ENCODE data around the gene IGF2. TPM values are rescaled to one million over a fixed set of nuclear protein-coding genes. Genes with fewer than 3 reads are reported as not detected.

IGF2 gene
- polyA plus RNA-seq, 1 donor from 2014 or later = not detected

DNA sequence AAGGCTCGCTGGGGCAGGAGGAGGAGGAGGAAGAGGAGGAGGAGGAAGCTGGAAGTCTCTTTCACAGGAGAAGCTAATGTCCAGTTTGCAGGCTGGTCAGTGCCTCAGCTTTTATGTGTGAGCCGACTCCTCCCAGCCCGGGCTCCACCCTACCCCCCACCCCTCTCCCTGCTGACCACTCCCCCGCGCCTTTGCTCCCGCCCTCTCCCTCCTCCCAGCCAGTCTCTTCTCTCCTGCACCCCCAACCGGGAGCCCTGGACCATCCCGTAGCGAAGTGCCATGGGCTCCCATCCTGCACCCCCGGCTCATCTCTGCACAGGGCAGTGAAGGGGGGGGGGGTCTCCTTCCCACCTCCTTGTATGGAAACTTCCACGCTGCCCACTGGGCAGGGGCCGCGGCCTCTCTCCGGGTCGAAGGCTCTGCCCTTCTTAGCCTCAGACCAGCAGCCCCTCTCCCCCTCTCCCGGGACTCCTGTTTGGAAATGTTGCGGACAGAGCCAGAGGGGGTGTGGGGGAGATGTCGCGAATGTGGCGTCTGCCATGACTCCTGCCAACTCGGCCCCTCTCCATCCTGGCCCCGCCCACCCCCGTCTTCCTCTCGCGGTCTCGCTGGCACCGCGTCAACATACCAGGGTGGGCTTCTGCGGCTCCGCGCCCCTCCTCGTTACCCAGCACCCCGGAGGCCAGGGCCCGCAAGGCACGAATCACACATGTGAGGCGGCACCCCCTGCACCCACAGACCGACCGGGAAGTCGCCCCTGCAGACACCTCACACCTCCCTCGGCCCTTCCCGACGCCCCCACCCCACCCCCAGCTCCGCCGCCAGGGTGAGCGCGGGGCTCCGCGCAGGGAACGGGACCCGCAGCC lies 1.8 kb downstream of the IGF2 start:
- H4K20me1 ChIP-seq (ENCODE audit: insufficient read depth) = no peaks in the 10 kb centered on the region
- H3K27ac ChIP-seq (ENCODE audit: low read length) = no peak overlapping the region
- H3K4me2 ChIP-seq (ENCODE audit: low read length) = no peak overlapping the region
- no peak overlapping the region for H3K9ac ChIP-seq (ENCODE audit: low read length)
- H3K36me3 ChIP-seq (ENCODE audit: insufficient read depth, low read length) = no peaks in the 10 kb centered on the region
- TF ChIP-seq TAF1 (IDR thresholded peaks at IDR 0.05; ENCODE audit: low read depth) (no peak), REST (IDR thresholded peaks at IDR 0.05; ENCODE audit: borderline replicate concordance) (no peak), RAD21 (conservative IDR thresholded peaks at IDR 0.05) (no peak), MXI1 (conservative IDR thresholded peaks at IDR 0.05; ENCODE audit: poor library complexity, severe bottlenecking) (no peak), EZH2 (IDR thresholded peaks at IDR 0.05; ENCODE audit: borderline replicate concordance, insufficient read depth, low read length, poor library complexity, severe bottlenecking) (no peak), EP300 (conservative IDR thresholded peaks at IDR 0.05; ENCODE audit: poor library complexity, severe bottlenecking) (no peak), SMC3 (conservative IDR thresholded peaks at IDR 0.05; ENCODE audit: poor library complexity) (no peak)
- peaks cover 51% of the 10 kb centered on the region for H3K27me3 ChIP-seq (ENCODE audit: insufficient read depth, low read depth, low read length)
- no peaks in the 10 kb centered on the region for H3K79me2 ChIP-seq (replicated peaks; ENCODE audit: insufficient read depth, low read length)
- no peaks in the 10 kb centered on the region for H3K9me2 ChIP-seq (ENCODE audit: insufficient read depth, low read length)
- H2AFZ ChIP-seq (ENCODE audit: low read depth, low read length) = no peak overlapping the region
- peak overlapping the region; percentile 28 for H3K4me3 ChIP-seq (ENCODE audit: low read length)
- H3F3A ChIP-seq (ENCODE audit: insufficient read depth, low read length, poor library complexity, severe bottlenecking) = no peaks in the 10 kb centered on the region
- H3K9me3 ChIP-seq (ENCODE audit: low read length) = no peaks in the 10 kb centered on the region

DNA sequence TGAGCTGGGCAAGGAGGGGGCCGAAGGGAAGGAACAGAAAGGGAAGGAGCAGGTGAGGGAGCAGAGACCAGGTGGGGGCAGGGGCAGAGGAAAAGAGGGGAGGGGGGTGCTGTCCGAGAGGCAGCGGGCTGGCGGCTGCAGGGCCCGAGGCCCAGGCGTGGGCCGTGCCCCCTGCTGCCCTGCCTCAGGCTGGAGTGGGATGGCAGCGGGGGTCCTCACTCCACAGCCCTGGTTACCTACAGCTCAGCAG lies 2.3 kb downstream of the IGF2 start:
- no peak overlapping the region for H3K4me2 ChIP-seq (ENCODE audit: low read length)
- no peaks in the 10 kb centered on the region for H3F3A ChIP-seq (ENCODE audit: insufficient read depth, low read length, poor library complexity, severe bottlenecking)
- peaks cover 45% of the 10 kb centered on the region for H3K27me3 ChIP-seq (ENCODE audit: insufficient read depth, low read depth, low read length)
- H3K27ac ChIP-seq (ENCODE audit: low read length) = no peak overlapping the region
- H3K9ac ChIP-seq (ENCODE audit: low read length) = no peak overlapping the region
- H3K9me3 ChIP-seq (ENCODE audit: low read length) = no peaks in the 10 kb centered on the region
- TF ChIP-seq SMC3 (conservative IDR thresholded peaks at IDR 0.05; ENCODE audit: poor library complexity) = no peak
- no peak for TF ChIP-seq RAD21 (conservative IDR thresholded peaks at IDR 0.05)
- no peak for TF ChIP-seq TAF1 (IDR thresholded peaks at IDR 0.05; ENCODE audit: low read depth)
- TF ChIP-seq, protein P1, sequence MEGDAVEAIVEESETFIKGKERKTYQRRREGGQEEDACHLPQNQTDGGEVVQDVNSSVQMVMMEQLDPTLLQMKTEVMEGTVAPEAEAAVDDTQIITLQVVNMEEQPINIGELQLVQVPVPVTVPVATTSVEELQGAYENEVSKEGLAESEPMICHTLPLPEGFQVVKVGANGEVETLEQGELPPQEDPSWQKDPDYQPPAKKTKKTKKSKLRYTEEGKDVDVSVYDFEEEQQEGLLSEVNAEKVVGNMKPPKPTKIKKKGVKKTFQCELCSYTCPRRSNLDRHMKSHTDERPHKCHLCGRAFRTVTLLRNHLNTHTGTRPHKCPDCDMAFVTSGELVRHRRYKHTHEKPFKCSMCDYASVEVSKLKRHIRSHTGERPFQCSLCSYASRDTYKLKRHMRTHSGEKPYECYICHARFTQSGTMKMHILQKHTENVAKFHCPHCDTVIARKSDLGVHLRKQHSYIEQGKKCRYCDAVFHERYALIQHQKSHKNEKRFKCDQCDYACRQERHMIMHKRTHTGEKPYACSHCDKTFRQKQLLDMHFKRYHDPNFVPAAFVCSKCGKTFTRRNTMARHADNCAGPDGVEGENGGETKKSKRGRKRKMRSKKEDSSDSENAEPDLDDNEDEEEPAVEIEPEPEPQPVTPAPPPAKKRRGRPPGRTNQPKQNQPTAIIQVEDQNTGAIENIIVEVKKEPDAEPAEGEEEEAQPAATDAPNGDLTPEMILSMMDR (IDR thresholded peaks at IDR 0.05; ENCODE audit: poor library complexity, severe bottlenecking) = no peak
- no peak for TF ChIP-seq EP300 (conservative IDR thresholded peaks at IDR 0.05; ENCODE audit: poor library complexity, severe bottlenecking)
- no peak for TF ChIP-seq EZH2 (IDR thresholded peaks at IDR 0.05; ENCODE audit: borderline replicate concordance, insufficient read depth, low read length, poor library complexity, severe bottlenecking)
- no peak for TF ChIP-seq MXI1 (conservative IDR thresholded peaks at IDR 0.05; ENCODE audit: poor library complexity, severe bottlenecking)
- no peak for TF ChIP-seq REST (IDR thresholded peaks at IDR 0.05; ENCODE audit: borderline replicate concordance)
- TF ChIP-seq POLR2AphosphoS5 (IDR thresholded peaks at IDR 0.05) = no peak
- no peaks in the 10 kb centered on the region for H3K36me3 ChIP-seq (ENCODE audit: insufficient read depth, low read length)
- no peak overlapping the region for H3K4me3 ChIP-seq (ENCODE audit: low read length)
- no peaks in the 10 kb centered on the region for H3K79me2 ChIP-seq (replicated peaks; ENCODE audit: insufficient read depth, low read length)
- H4K20me1 ChIP-seq (ENCODE audit: insufficient read depth) = no peaks in the 10 kb centered on the region
- no peaks in the 10 kb centered on the region for H3K9me2 ChIP-seq (ENCODE audit: insufficient read depth, low read length)
- H2AFZ ChIP-seq (ENCODE audit: low read depth, low read length) = no peak overlapping the region
